Loucy (cell line): ENCODE results near the gene PYCARD.
"Not testable (repeated sequence)": the region's sequence is repeated elsewhere in the genome, so short reads cannot be mapped to it uniquely, and the experiment has no call there.

Experiments
- EZH2phosphoT487 ChIP-seq: fragments of 200-600 bp; IDR thresholded peaks from 2 replicates; pipeline ENCODE4 v1.6.1; 2018; ENCODE audit warnings: antibody characterized with exemption, mild to moderate bottlenecking, moderate library complexity, borderline replicate concordance
- TF ChIP-seq, protein P1 (sequence below): fragments of 200-600 bp; sonication (generic); conservative IDR thresholded peaks from 2 replicates; pipeline ENCODE4 v1.5.1; 2014; ENCODE audit warnings: mild to moderate bottlenecking, antibody characterized with exemption, low read length

DNA sequence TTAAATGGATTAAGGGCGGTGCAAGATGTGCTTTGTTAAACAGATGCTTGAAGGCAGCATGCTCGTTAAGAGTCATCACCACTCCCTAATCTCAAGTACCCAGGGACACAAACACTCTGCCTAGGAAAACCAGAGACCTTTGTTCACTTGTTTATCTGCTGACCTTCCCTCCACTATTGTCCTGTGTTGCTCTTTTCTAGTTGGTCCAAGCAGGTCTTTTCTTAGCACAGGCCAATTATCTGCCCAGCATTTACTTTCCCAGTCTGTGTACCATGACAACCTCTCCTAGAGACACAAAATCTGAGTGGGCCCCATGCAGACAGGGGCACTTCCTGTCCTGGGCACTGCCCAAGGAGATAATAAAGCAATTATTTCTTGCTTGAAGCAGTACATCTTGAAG is 32.5 kb downstream of the PYCARD start:
- TF ChIP-seq, protein P1, sequence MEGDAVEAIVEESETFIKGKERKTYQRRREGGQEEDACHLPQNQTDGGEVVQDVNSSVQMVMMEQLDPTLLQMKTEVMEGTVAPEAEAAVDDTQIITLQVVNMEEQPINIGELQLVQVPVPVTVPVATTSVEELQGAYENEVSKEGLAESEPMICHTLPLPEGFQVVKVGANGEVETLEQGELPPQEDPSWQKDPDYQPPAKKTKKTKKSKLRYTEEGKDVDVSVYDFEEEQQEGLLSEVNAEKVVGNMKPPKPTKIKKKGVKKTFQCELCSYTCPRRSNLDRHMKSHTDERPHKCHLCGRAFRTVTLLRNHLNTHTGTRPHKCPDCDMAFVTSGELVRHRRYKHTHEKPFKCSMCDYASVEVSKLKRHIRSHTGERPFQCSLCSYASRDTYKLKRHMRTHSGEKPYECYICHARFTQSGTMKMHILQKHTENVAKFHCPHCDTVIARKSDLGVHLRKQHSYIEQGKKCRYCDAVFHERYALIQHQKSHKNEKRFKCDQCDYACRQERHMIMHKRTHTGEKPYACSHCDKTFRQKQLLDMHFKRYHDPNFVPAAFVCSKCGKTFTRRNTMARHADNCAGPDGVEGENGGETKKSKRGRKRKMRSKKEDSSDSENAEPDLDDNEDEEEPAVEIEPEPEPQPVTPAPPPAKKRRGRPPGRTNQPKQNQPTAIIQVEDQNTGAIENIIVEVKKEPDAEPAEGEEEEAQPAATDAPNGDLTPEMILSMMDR, result not testable (repeated sequence)
- not testable (repeated sequence) for TF ChIP-seq EZH2phosphoT487
